Endodermal cell (in vitro differentiated cells): ENCODE results near the gene C2CD4C. TPM values are rescaled to one million over a fixed set of nuclear protein-coding genes. Genes with fewer than 3 reads are reported as not detected.
"Not testable (repeated sequence)": the region's sequence is repeated elsewhere in the genome, so short reads cannot be mapped to it uniquely, and the experiment has no call there.

ENCODE experiments used
- DNase-seq: peaks from one replicate; pipeline ENCODE4 v3.0.0-alpha.2; 2017
- H3K27ac ChIP-seq: 2 replicates; pipeline ENCODE4 v1.5.1; 2013; ENCODE audit warnings: mild to moderate bottlenecking, low read depth, low read length, moderate library complexity
- H3K27me3 ChIP-seq: 2 replicates; pipeline ENCODE4 v1.6.1; 2013; ENCODE audit warnings: mild to moderate bottlenecking, low read length, moderate library complexity; ENCODE audit not compliant: insufficient read depth, control insufficient read depth, poor library complexity, severe bottlenecking
- H3K36me3 ChIP-seq: 2 replicates; pipeline ENCODE4 v1.7.0; 2013; ENCODE audit warnings: mild to moderate bottlenecking, low read length, moderate library complexity; ENCODE audit not compliant: control insufficient read depth, insufficient read depth
- H3K4me1 ChIP-seq: one replicate; pipeline ENCODE4 v1.7.0; 2013; ENCODE audit warnings: low read length; ENCODE audit not compliant: control insufficient read depth, insufficient read depth
- H3K4me3 ChIP-seq: 2 replicates; pipeline ENCODE4 v1.5.1; 2013; ENCODE audit warnings: mild to moderate bottlenecking, low read length, moderate library complexity
- H3K9ac ChIP-seq: 2 replicates; pipeline ENCODE4 v1.6.1; 2013; ENCODE audit warnings: mild to moderate bottlenecking, low read length, moderate library complexity; ENCODE audit not compliant: poor library complexity, severe bottlenecking; ENCODE audit errors: extremely low read depth
- H3K9me3 ChIP-seq: 2 replicates; pipeline ENCODE4 v1.6.1; 2013; ENCODE audit warnings: mild to moderate bottlenecking, low read length, moderate library complexity; ENCODE audit not compliant: control insufficient read depth
- H3K27ac Mint-ChIP-seq: 2 replicates; pipeline ENCODE4 v1.8.0; 2020; ENCODE audit warnings: mixed read lengths
- H3K27me3 Mint-ChIP-seq: 2 replicates; pipeline ENCODE4 v1.8.0; 2021; ENCODE audit warnings: mild to moderate bottlenecking, mixed read lengths; ENCODE audit not compliant: insufficient read depth
- H3K36me3 Mint-ChIP-seq: 2 replicates; pipeline ENCODE4 v1.8.0; 2020; ENCODE audit warnings: low read depth, mixed read lengths
- H3K4me1 Mint-ChIP-seq: 2 replicates; pipeline ENCODE4 v1.8.0; 2020; ENCODE audit warnings: mixed read lengths
- H3K4me3 Mint-ChIP-seq: 2 replicates; pipeline ENCODE4 v1.8.0; 2020; ENCODE audit warnings: mild to moderate bottlenecking, moderate library complexity, mixed read lengths
- H3K9me3 Mint-ChIP-seq: 2 replicates; pipeline ENCODE4 v1.8.0; 2020; ENCODE audit warnings: mild to moderate bottlenecking, mixed read lengths
- WGBS, 2 experiments: methylation state at CpG; one replicate each; pipeline versions ENCODE4 v1.1.5 to v1.1.7; 2013; ENCODE audit warnings: missing lambda C conversion rate in 2 of 2, mixed read lengths in 1 of 2; ENCODE audit not compliant: insufficient coverage in 1 of 2, insufficient read length in 1 of 2; 5-methylcytosine and 5-hydroxymethylcytosine counted together
- total RNA-seq, 2 donors: library from RNA; stranded (reverse); fragmentation: NEBNext Ultra II Directional in 1 of 2; extraction: Animal tissue kit (Norgen Biotek cat#: 25700) in 1 of 2; gene quantifications; 2 replicates in 1 of 2; 3 replicates in 1 of 2; pipeline ENCODE4 v1.2.1, GENCODE V29; 2021
- TF ChIP-seq, protein P1 (sequence below): fragments of 200-600 bp; sonication (generic); conservative IDR thresholded peaks from 2 replicates; pipeline ENCODE4 v1.5.0; 2021; ENCODE audit warnings: antibody characterized with exemption, mild to moderate bottlenecking

The C2CD4C gene
- total RNA-seq, 2 donors from 2014 or later, result 5.6 to 25.0 TPM

DNA sequence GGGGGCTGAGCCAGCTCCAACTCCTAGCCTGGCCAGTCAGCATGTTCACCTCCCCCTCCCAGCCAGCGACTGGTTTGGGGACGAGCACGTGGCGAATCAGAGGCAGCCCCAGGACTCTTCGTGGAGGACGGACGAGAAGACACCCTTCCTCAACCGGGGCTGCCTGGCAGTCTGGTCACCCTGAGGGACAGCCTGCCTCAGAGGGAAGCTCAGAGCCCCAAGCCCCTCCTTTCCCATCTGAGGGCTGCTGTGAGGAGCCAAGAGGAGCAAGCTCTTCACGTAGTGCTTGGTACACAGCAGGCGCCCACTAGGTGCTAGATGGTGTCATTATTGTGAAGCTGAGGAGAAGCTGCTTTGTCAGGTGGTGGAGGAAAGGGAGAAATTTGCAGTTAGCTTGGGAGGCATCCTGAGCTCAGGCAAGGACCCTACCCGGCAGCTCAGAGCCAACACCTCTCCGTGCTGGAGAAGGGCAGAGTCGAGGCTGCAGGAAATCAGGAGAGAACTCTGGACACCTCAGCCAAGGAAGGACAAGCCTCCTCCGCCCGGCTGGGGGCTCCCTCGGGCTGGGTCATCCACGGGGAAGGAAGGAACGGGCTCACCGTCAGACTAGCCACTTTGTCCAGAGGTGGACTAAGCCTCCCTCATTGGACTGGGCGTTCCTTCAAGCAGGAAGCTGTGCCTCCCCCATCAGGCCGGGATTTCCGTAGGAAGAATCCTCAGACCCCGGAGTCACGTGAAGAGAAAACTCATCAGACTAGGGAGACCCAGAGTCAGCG, 14.9 kb upstream of the C2CD4C start:
- H3K36me3 ChIP-seq, result peaks cover 18% of the 10 kb centered on the region
- H3K9ac ChIP-seq, result no peak overlapping the region
- H3K4me3 ChIP-seq, result no peak overlapping the region
- H3K4me3 Mint-ChIP-seq, result no peak overlapping the region
- no peak overlapping the region for H3K27ac Mint-ChIP-seq
- TF ChIP-seq, protein P1, sequence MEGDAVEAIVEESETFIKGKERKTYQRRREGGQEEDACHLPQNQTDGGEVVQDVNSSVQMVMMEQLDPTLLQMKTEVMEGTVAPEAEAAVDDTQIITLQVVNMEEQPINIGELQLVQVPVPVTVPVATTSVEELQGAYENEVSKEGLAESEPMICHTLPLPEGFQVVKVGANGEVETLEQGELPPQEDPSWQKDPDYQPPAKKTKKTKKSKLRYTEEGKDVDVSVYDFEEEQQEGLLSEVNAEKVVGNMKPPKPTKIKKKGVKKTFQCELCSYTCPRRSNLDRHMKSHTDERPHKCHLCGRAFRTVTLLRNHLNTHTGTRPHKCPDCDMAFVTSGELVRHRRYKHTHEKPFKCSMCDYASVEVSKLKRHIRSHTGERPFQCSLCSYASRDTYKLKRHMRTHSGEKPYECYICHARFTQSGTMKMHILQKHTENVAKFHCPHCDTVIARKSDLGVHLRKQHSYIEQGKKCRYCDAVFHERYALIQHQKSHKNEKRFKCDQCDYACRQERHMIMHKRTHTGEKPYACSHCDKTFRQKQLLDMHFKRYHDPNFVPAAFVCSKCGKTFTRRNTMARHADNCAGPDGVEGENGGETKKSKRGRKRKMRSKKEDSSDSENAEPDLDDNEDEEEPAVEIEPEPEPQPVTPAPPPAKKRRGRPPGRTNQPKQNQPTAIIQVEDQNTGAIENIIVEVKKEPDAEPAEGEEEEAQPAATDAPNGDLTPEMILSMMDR, result no peak
- no peaks in the 10 kb centered on the region for H3K9me3 Mint-ChIP-seq
- no peaks in the 10 kb centered on the region for H3K4me1 Mint-ChIP-seq
- H3K36me3 Mint-ChIP-seq, result peaks cover 36% of the 10 kb centered on the region
- no peaks in the 10 kb centered on the region for H3K4me1 ChIP-seq
- WGBS, 2 experiments, result 89 to 92% methylated on average over 15 to 25 of the region's 25 CpGs
- H3K27me3 Mint-ChIP-seq, result no peaks in the 10 kb centered on the region
- DNase-seq, result peak; percentile 45
- no peaks in the 10 kb centered on the region for H3K27me3 ChIP-seq
- H3K27ac ChIP-seq, result no peak overlapping the region
- no peaks in the 10 kb centered on the region for H3K9me3 ChIP-seq

- H3K9ac ChIP-seq, H3K27ac ChIP-seq, H3K27me3 Mint-ChIP-seq, H3K4me3 ChIP-seq, H3K4me1 Mint-ChIP-seq, H3K9me3 Mint-ChIP-seq, H3K27ac Mint-ChIP-seq, H3K4me1 ChIP-seq, H3K27me3 ChIP-seq, H3K4me3 Mint-ChIP-seq, H3K9me3 ChIP-seq: not testable (repeated sequence)
- WGBS, 2 experiments, result 0 to 79% methylated on average over 1 to 7 of the region's 9 CpGs
- H3K36me3 Mint-ChIP-seq, result peaks cover 33% of the 10 kb centered on the region
- peaks cover 11% of the 10 kb centered on the region for H3K36me3 ChIP-seq
- DNase-seq, result peak; percentile 46
Observed at GRCh38 chr19:422917-423226, 13.9 kb upstream of the C2CD4C start.

- Histone ChIP-seq H3K4me1 (peaks cover 5% of the 10 kb centered on the region), H3K4me3 (no peak overlapping the region), H3K9me3 (no peaks in the 10 kb centered on the region), H3K27me3 (no peaks in the 10 kb centered on the region), H3K36me3 (peaks cover 11% of the 10 kb centered on the region), H3K9ac (no peak overlapping the region), H3K27ac (no peak overlapping the region)
- Mint-ChIP-seq H3K9me3 (no peaks in the 10 kb centered on the region), H3K4me3 (no peak overlapping the region), H3K27me3 (no peaks in the 10 kb centered on the region), H3K4me1 (peaks cover 1% of the 10 kb centered on the region), H3K27ac (no peak overlapping the region), H3K36me3 (peaks cover 32% of the 10 kb centered on the region)
- TF ChIP-seq, protein P1, result no peak
- WGBS, 2 experiments, result 76 to 77% methylated on average over 31 to 40 of the region's 40 CpGs
- no peak for DNase-seq
Observed at GRCh38 chr19:422213-422916, 13.4 kb upstream of the C2CD4C start.
